ENCODE measurements around the gene SRP68. TPM values are rescaled to one million over a fixed set of nuclear protein-coding genes. Genes with fewer than 3 reads are reported as not detected.

The SRP68 gene
- total and polyA plus RNA-seq, 2 of the 8 experiments (the other 6 are each of a cell fraction or from before 2014, with no cell fraction given) = 57.7 to 83.5 TPM

DNA sequence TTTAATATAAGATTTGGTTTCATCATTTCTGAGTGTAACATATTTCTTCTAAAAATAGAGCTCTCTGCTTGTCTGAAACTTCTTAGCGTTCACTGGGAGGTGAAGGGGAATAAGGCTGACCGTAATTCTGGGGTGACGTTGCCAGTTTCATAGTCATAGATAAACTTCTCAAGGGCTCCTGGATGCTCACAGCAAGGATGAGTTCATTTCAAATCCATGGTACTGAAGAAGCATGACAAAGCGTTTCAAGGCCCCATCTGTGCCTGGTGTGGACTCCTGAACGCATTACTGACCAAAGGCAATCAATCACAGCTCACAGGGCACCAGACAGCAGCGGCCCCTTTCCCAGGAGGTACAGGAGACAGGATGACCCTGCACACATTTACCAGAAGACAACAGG is 33.2 kb downstream of the SRP68 start:
- Histone ChIP-seq H3K9me3 (ENCODE audit: insufficient read depth in 2 of 2, low read depth in 1 of 2, low read length in 1 of 2) (no peaks in the 10 kb centered on the region), H3K9ac (replicated peaks in 1 of 4; ENCODE audit: extremely low read depth in 1 of 4, low read depth in 3 of 4, low read length in 3 of 4) (no peak overlapping the region), H3K4ac (replicated peaks; ENCODE audit: insufficient read length, low read depth, low read length) (no peak overlapping the region), H3K27me3 (replicated peaks in 1 of 4; ENCODE audit: control insufficient read depth in 3 of 4, extremely low read depth in 1 of 4, insufficient read depth in 3 of 4, low read length in 3 of 4) (no peaks in the 10 kb centered on the region), H2BK12ac (ENCODE audit: low read depth, low read length) (no peak overlapping the region), H3K27ac (ENCODE audit: low read depth, low read length) (no peak overlapping the region), H3K23me2 (ENCODE audit: low read depth, low read length) (no peaks in the 10 kb centered on the region), H3K4me3 (ENCODE audit: extremely low read depth in 1 of 4, insufficient read depth in 2 of 4, low read depth in 3 of 4, low read length in 4 of 4) (no peak overlapping the region), H2AFZ (ENCODE audit: low read length) (no peak overlapping the region), H2BK5ac (ENCODE audit: low read depth, low read length) (no peak overlapping the region), H2BK15ac (ENCODE audit: low read length) (no peak overlapping the region), H2AK5ac (ENCODE audit: low read depth, low read length) (no peak overlapping the region), H3K18ac (ENCODE audit: extremely low read depth, low read length) (no peak overlapping the region), H4K8ac (ENCODE audit: extremely low read depth, insufficient read depth, low read length) (no peak overlapping the region), H3K4me2 (ENCODE audit: insufficient read depth in 1 of 2, low read depth in 2 of 2, low read length in 2 of 2) (no peak overlapping the region), H3K23ac (ENCODE audit: insufficient read length) (no peak overlapping the region), H2BK20ac (ENCODE audit: low read length) (no peak overlapping the region), H3K79me1 (ENCODE audit: low read depth, low read length) (no peaks in the 10 kb centered on the region), H3K56ac (replicated peaks; ENCODE audit: insufficient read length, low read depth, low read length) (no peak overlapping the region), H3K14ac (ENCODE audit: insufficient read length) (no peak overlapping the region), H2BK120ac (replicated peaks; ENCODE audit: low read depth, low read length) (no peak overlapping the region), H3K4me1 (replicated peaks in 1 of 4; ENCODE audit: control insufficient read depth in 3 of 4, insufficient read depth in 4 of 4, low read length in 3 of 4) (peaks cover 0 to 20% (median 8%) of the 10 kb centered on the region in 4 experiments; a peak in 6 of 7 replicates), H3K79me2 (ENCODE audit: control insufficient read depth in 1 of 2, insufficient read depth in 2 of 2, low read length in 2 of 2) (no peaks in the 10 kb centered on the region), H4K20me1 (replicated peaks in 1 of 2; ENCODE audit: control insufficient read depth in 1 of 2, insufficient read depth in 2 of 2, low read length in 2 of 2) (peaks cover 0 to 5% of the 10 kb centered on the region in 2 experiments), H4K5ac (ENCODE audit: insufficient read length, low read depth, low read length) (no peak overlapping the region), H4K91ac (replicated peaks; ENCODE audit: insufficient read length, low read length) (no peak overlapping the region), H3K36me3 (ENCODE audit: control insufficient read depth in 2 of 4, insufficient read depth in 4 of 4, low read length in 3 of 4) (peaks cover 26 to 51% (median 41%) of the 10 kb centered on the region in 4 experiments)
- ChIA-PET CTCF (ENCODE audit: partially characterized antibody) (interaction anchor here (2.5 to 2.9 kb wide), 2 partner anchors 14 to 25 kb away, joined by 5 to 18 read pairs; no protein-coding TSS in a partner anchor), POLR2A (ENCODE audit: partially characterized antibody) (no interaction called here)
- DNase-seq (ENCODE audit: low read depth in 1 of 2, low spot score in 2 of 2) = no peak
- FAIRE-seq = no peak
- 94% methylated on average over 6 of the region's 6 CpGs; no CpG with 5 or more reads in 1 of the 2 experiments for WGBS, 2 experiments (ENCODE audit: extremely low coverage in 1 of 2, insufficient coverage in 1 of 2, insufficient read length in 1 of 2, insufficient replicate concordance in 2 of 2, low coverage in 1 of 2, low lambda C conversion rate in 2 of 2, missing lambda C conversion rate in 1 of 2)
- TF ChIP-seq CHD2 (IDR thresholded peaks at IDR 0.05; ENCODE audit: low read length) (no peak), TAF1 (IDR thresholded peaks at IDR 0.05; ENCODE audit: low read depth, low read length) (no peak), EP300 (IDR thresholded peaks at IDR 0.05; ENCODE audit: borderline replicate concordance in 1 of 2, low read depth in 2 of 2, low read length in 2 of 2) (no peak), CEBPB (IDR thresholded peaks at IDR 0.05; ENCODE audit: low read depth, low read length) (no peak), JUN (IDR thresholded peaks at IDR 0.05; ENCODE audit: low read depth, low read length) (no peak), SP2 (IDR thresholded peaks at IDR 0.05; ENCODE audit: low read length) (no peak)

Measured in H1 (cell line).